ENCODE data around the gene NELL1.

DNA sequence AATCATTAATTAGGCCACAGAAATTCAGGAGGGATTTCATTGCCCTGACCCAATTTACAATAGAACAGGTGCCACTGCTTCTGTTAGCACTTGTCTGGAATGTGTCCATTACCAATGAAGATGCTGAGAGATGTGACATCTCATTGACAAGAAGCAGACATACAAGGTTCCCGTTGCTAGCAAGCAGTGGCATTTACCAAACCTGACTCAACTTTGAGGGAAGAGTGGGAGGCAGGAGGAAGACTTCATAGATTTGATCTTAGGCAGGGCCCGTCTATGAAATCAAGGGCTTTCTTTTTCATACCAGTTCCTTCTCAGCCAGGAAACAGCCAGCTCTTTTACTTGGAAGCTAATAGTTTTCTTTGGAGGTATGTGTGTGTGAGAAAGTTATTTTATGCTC is 280.2 kb downstream of the NELL1 start:
- TF ChIP-seq EZH2 (IDR thresholded peaks at IDR 0.05; ENCODE audit: insufficient read depth, poor library complexity, severe bottlenecking), result no peak
- no peak for TF ChIP-seq EZH2phosphoT487 (IDR thresholded peaks at IDR 0.05; ENCODE audit: insufficient read depth, low read depth)
